AG04449 (cell line): Measurements from ENCODE around the gene FHOD3.

ENCODE experiments used
- CTCF ChIA-PET: fragments of 350-600 bp; formaldehyde crosslinking; extraction: SDS; loops from one replicate; lab custom pipeline; 2021; ENCODE audit warnings: antibody characterized with exemption; lab: Yijun Ruan, JAX
- POLR2A ChIA-PET: fragments of 400-600, 350-600 bp; formaldehyde crosslinking; extraction: SDS; loops from one replicate; lab custom pipeline; 2020; ENCODE audit warnings: antibody characterized with exemption, inconsistent platforms; lab: Yijun Ruan, JAX
- DNase-seq: peaks from one replicate; pipeline ENCODE4 v3.0.0-alpha.2; 2010; ENCODE audit warnings: low read depth, low spot score
- H3K4me3 ChIP-seq: 2 replicates; pipeline ENCODE4 v1.5.1; 2011; ENCODE audit warnings: low read depth, mild to moderate bottlenecking, control low read depth, low read length
- CTCF ChIP-seq: IDR thresholded peaks from one replicate; pipeline ENCODE4 v1.5.1; 2011; ENCODE audit warnings: mild to moderate bottlenecking, moderate library complexity, low read length, control low read depth, inconsistent platforms; ENCODE audit not compliant: insufficient read depth; ENCODE audit errors: missing control alignments

The FHOD3 gene

DNA sequence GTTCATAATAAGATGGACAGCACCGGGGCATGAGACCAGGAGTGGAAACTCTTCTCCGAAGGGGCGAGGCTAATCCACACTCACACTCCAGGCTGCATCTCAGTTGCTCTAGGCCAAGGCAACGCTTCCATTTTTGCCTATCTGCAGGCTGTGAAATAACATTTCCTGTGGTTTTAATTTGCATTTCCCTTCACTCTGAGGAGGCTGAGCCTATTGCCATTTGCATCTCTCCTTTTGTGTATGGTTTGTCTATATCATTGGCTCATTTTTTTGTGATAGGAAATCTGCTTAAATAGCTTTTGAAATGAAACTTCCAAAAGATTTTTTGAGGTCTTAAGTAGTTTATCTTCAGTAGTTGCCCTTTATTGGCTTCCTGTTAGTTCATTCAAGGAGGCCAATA, 473.7 kb downstream of the FHOD3 start:
- ChIA-PET CTCF (interaction anchor here (1.1 to 2.1 kb wide), 3 partner anchors 11 to 83 kb away, joined by 3 to 7 read pairs (median 5); no protein-coding TSS in a partner anchor), POLR2A (no interaction called here)
- H3K4me3 ChIP-seq = no peak overlapping the region
- no peak for DNase-seq
- no peak for TF ChIP-seq CTCF

DNA sequence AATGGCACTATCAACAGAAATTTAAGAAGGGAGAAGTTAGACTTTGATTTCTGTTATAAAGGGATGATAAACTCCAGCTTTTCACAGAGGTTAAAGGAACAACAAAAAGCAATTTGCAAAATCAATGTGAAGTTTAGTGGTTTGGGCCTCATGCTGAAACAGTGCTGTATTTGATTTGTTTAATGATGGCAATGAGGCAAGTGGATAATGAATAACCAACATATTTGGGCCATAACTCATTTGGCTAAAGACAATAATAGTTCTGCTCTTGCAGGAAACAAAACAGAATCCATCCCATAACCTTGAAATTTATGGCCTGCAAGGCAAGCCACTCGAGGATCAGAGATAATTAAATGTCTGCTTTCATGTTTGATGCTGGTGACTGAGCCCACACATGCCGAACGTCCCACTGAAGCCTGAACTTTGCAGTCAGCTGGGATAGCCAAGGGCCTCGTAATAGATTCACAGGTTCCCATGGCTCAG, 474.8 kb downstream of the FHOD3 start:
- ChIA-PET CTCF (interaction anchor here (0.8 to 2.1 kb wide), 3 partner anchors 8 to 84 kb away, joined by 3 to 7 read pairs (median 3); no protein-coding TSS in a partner anchor), POLR2A (no interaction called here)
- TF ChIP-seq CTCF = no peak
- H3K4me3 ChIP-seq = no peak overlapping the region
- no peak for DNase-seq

DNA sequence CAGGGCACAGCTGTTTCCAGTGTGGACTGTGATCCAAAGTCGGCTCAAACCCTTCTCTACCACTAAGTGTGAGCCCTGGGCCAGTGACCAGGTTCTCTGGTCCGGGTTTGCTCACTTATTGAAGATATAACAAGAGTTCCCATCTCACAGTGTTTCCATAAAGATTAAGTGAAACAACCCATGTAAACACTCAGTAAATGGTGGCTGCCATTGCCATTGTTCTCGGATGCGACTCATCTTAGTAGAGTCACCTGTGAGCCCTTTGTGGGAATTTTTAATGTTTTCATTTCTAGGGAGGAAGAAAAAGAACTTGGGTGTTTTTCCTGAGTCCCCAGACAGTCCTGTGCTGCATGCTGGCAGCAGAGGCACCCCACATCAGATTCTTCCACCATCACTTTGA, 477.9 kb downstream of the FHOD3 start:
- H3K4me3 ChIP-seq = no peak overlapping the region
- POLR2A ChIA-PET = no interaction called here
- no peak for DNase-seq
- no peak for TF ChIP-seq CTCF
- CTCF ChIA-PET = no interaction called here

- TF ChIP-seq CTCF = no peak
- DNase-seq = no peak
- CTCF ChIA-PET = no interaction called here
- H3K4me3 ChIP-seq = no peak overlapping the region
- POLR2A ChIA-PET = no interaction called here
These were observed 479.1 kb downstream of the FHOD3 start for GRCh38 chr18:36776650-36777049.

DNA sequence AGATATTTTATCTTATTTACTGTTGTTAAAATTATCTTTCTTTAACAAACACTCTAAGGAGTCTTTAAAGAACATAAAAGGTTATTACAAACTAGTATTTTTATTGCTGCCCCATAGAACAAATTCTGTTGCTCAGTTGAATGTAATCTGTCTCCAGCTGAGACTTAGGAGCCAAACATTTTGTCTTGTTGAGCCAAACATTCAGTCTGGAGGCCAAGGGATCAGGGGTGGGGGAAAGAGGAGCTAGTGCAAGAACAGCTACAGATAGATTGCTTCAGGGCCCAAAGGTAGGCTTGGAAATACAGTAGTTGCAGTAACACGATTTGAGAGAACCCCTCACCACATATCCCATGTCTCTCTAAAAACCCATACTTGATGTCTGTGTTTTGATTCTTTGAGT, 480.1 kb downstream of the FHOD3 start:
- POLR2A ChIA-PET = no interaction called here

GRCh38 chr18:36780748-36781147, 483.2 kb downstream of the FHOD3 start:
- TF ChIP-seq CTCF = no peak
- CTCF ChIA-PET = interaction anchor here (1.4 kb wide), 1 partner anchor 28 kb away, joined by 4 read pairs; no protein-coding TSS in a partner anchor
- no peak for DNase-seq
- no peak overlapping the region for H3K4me3 ChIP-seq
- POLR2A ChIA-PET = no interaction called here

More for the DNA sequence above, 480.1 kb downstream of the FHOD3 start:
- H3K4me3 ChIP-seq = no peak overlapping the region
- CTCF ChIA-PET = interaction anchor here (1.0 kb wide), 1 partner anchor 34 kb away, joined by 3 read pairs; no protein-coding TSS in a partner anchor
- DNase-seq = no peak
- no peak for TF ChIP-seq CTCF
